ENCODE data around the gene CREB3L1.
A peak's percentile ranks its signal among the peaks of the same experiment; 100 is the strongest.

The CREB3L1 gene

DNA sequence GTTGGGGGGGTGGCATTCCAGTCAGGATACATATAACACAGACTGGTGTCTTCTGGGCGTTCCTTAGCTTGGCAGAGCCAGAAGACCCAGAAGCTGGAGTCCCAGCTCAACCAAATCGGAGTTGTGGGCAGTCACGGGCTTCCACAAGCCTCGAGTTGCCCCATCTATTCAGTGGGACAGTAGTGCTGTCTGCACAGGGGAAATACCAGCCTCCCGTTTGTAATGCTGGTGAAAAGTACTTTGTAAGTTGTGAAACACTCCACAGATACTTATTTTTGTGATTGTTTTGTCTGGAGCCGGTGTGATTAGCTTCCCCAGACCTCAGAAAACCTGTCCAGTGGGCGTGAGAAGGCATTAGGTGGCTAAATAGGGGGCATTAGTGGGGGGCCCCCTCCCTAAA lies 83.4 kb downstream of the CREB3L1 start:
- peak overlapping the region; percentile 50 for H3K4me3 ChIP-seq (ENCODE audit: low read depth, low read length)
- no peak for DNase-seq (ENCODE audit: low read depth)
- TF ChIP-seq, protein P1, sequence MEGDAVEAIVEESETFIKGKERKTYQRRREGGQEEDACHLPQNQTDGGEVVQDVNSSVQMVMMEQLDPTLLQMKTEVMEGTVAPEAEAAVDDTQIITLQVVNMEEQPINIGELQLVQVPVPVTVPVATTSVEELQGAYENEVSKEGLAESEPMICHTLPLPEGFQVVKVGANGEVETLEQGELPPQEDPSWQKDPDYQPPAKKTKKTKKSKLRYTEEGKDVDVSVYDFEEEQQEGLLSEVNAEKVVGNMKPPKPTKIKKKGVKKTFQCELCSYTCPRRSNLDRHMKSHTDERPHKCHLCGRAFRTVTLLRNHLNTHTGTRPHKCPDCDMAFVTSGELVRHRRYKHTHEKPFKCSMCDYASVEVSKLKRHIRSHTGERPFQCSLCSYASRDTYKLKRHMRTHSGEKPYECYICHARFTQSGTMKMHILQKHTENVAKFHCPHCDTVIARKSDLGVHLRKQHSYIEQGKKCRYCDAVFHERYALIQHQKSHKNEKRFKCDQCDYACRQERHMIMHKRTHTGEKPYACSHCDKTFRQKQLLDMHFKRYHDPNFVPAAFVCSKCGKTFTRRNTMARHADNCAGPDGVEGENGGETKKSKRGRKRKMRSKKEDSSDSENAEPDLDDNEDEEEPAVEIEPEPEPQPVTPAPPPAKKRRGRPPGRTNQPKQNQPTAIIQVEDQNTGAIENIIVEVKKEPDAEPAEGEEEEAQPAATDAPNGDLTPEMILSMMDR (IDR thresholded peaks at IDR 0.05; ENCODE audit: low read depth, low read length, missing control alignments), result no peak

DNA sequence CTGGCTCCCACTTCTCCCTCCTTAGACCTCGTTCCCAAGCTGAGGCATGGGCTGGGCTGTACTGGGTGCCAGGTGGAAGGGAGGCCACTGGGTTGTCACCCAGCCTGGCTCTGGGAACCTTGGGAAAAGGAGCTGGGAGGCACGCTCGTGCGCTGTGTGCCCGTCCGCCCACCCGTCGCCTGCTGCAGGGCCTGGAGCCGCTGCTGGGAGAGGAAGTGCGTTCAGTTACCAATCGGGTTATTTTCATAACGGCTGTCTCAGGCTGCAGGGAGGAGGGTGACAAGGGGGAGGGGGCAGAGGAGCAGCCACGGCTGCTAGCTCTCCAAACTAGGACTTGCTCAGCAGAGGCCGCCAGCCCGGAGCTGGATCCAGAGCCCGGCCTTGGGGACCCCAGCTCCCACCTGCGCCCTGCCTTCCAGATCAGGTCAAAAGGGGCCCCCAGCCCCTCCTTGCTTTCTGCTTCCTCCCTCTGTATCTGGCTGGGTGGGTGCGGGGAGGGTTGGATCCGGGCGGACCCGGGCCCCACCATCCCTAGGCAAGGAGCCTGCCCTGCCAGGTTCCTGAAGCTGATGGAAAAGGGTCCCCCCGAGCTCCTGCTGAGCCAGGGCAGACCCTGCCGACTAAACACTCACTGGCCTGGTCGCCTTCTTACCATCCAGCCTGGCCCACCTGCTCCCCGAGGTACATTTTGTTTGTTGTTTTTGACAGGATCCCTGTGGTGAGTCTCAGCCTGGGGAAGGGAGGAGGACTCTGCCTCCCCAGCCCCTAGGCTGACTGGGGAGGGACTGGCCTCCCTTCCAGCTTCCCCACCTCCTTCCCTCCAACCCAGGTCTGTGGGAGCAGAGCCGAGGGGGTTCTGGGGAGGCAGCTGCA lies 84.1 kb downstream of the CREB3L1 start:
- peak overlapping the region; percentile 50 for H3K4me3 ChIP-seq (ENCODE audit: low read depth, low read length)
- TF ChIP-seq, protein P1 (IDR thresholded peaks at IDR 0.05; ENCODE audit: low read depth, low read length, missing control alignments), result no peak
- peak; percentile 48 for DNase-seq (ENCODE audit: low read depth)

DNA sequence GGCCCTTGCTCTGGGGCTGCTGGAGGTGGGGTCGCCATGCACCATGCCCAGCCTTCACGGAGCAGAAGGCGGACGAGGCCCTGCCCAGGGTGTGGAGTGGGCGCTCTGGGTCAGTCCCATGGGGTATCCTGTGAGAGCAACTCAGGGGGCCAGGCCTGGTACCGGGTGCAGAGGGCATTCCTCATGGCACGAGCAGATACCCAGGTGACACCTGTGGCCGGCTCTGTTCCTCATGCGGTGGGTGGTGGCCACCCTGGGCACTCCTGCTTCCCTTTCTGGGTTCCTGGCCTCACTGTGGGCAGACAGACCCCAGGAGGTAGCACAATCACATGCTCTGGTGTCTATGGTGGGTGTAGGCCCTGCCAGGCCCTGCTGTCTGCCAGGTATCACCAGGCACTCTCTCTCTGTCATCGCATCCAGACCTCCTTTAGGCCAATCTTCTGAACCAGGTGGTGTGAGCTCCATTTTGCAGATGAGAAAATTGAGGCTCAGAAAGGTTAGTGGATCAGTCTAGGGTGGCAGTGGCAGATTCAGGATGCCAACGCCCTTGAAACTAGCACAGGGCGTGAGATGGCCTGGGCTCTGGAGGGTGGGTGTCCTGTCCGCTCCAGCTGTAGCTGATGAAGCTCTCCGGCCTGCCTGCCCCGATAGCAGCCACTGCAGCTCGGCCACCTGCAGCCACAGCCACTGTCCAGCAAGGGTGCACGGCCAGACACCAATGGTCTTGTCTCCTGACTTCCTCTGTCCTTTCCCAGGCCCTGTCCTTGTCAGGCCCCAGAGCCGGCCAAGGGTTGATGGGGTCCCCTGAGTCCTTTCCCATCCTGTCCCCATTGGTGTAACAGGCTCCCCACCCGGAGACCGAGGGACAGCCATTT lies 84.9 kb downstream of the CREB3L1 start:
- H3K4me3 ChIP-seq (ENCODE audit: low read depth, low read length), result peak overlapping the region; percentile 50
- DNase-seq (ENCODE audit: low read depth), result no peak
- TF ChIP-seq, protein P1 (IDR thresholded peaks at IDR 0.05; ENCODE audit: low read depth, low read length, missing control alignments), result no peak

DNA sequence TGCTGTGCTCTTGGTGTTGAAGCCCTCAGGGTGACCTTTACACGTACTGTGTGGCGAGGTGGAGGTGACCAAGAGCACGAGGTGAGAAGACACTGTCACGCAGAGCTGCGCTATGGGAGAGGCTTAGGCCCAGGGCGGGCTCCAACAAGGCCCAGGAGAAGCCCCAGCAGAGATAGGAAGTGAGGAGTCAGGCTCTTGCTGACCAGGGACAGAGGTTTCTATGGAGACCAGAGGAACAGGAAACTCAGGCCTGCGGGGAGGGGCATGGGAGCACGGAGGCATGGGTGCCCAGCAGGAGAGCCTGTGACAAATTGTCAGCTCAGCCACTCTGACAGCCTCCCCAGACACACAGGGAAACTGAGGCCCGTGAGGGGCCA lies 85.6 kb downstream of the CREB3L1 start:
- TF ChIP-seq, protein P1 (IDR thresholded peaks at IDR 0.05; ENCODE audit: low read depth, low read length, missing control alignments), result no peak

DNA sequence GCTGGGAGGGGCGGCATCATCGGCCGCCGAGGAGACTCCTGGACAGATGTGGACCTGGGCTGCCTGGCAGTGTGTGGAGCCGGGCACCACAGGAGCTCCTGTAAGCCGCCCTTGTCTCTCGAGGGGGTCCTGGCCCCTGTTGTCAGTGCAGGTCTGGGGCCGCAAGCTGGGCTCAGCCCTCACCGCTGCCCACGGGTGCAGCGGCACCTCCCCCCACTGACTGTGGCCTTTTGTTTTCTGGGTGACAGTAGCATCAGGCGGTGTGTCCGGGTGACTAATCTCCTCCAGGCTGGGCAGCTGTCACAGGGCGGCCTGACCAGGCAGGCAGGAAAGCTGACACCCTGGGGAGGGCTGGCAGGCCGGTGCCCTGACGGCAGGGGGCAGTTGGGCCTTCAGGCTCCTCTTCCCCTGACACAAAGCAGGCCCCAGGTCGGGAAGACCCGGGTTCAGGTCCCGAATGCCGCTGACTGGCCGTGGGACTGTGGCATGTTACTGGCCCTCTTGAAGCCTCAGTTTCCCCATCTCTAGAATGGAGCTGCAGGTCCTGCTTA lies 86.1 kb downstream of the CREB3L1 start:
- TF ChIP-seq, protein P1 (IDR thresholded peaks at IDR 0.05; ENCODE audit: low read depth, low read length, missing control alignments), result no peak
- no peak for DNase-seq (ENCODE audit: low read depth)
- no peak overlapping the region for H3K4me3 ChIP-seq (ENCODE audit: low read depth, low read length)

More for the DNA sequence above, 85.6 kb downstream of the CREB3L1 start:
- DNase-seq (ENCODE audit: low read depth), result no peak
- H3K4me3 ChIP-seq (ENCODE audit: low read depth, low read length), result no peak overlapping the region

DNA sequence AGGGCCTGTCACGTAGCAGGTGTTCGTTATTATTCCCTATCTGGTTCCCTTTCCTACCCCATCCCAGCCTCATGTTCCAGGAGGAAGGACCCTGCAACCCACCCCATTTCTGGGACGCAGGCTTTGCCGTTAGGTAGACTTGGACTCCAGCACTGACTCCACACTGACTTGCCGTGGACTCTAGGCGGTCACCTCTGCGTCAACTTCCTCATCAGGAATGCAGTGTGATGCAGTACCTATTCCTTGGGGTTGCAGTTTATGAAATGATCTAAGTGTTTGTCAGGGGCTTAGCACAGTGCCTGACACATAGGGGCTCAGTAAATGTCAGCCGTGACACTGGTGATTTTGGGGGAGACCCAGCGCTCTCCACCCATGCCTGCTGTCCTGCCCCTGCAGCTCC lies 86.6 kb downstream of the CREB3L1 start:
- TF ChIP-seq, protein P1 (IDR thresholded peaks at IDR 0.05; ENCODE audit: low read depth, low read length, missing control alignments), result no peak
- no peak for DNase-seq (ENCODE audit: low read depth)
- H3K4me3 ChIP-seq (ENCODE audit: low read depth, low read length), result no peak overlapping the region
